Measurements from ENCODE around the gene FER.

DNA sequence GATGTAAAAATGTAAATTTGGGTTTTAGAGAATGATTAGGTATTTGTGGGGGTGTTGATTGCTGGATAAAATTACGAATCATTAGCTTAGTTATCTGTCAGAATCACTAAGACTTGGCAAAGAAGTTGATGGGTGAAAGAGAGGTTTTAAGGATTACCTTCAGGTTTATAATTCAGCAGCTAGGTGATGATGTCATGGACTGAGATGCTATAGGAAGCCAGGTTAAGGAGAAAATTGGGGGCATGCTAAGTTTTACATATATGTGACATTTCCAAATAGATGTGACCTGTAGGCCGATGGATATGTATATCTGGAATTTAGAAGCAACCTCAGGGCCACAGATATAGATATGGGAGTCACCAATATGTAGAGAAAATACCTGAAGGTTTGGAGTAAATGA lies 228.0 kb downstream of the FER start:
- TF ChIP-seq, protein P1, sequence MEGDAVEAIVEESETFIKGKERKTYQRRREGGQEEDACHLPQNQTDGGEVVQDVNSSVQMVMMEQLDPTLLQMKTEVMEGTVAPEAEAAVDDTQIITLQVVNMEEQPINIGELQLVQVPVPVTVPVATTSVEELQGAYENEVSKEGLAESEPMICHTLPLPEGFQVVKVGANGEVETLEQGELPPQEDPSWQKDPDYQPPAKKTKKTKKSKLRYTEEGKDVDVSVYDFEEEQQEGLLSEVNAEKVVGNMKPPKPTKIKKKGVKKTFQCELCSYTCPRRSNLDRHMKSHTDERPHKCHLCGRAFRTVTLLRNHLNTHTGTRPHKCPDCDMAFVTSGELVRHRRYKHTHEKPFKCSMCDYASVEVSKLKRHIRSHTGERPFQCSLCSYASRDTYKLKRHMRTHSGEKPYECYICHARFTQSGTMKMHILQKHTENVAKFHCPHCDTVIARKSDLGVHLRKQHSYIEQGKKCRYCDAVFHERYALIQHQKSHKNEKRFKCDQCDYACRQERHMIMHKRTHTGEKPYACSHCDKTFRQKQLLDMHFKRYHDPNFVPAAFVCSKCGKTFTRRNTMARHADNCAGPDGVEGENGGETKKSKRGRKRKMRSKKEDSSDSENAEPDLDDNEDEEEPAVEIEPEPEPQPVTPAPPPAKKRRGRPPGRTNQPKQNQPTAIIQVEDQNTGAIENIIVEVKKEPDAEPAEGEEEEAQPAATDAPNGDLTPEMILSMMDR (tag by site-specific recombination; IDR thresholded peaks at IDR 0.05) = no peak
- TF ChIP-seq ZNF239 (tag by site-specific recombination; IDR thresholded peaks at IDR 0.05) (no peak), ZBTB1 (tag by site-specific recombination; IDR thresholded peaks at IDR 0.05) (no peak), ZNF792 (tag by site-specific recombination; IDR thresholded peaks at IDR 0.05) (no peak), OSR2 (tag by site-specific recombination; IDR thresholded peaks at IDR 0.05) (no peak), ZNF433 (tag by site-specific recombination; IDR thresholded peaks at IDR 0.05; ENCODE audit: low read depth) (no peak), ZNF423 (tag by site-specific recombination; IDR thresholded peaks at IDR 0.05) (no peak), ZNF211 (tag by site-specific recombination; IDR thresholded peaks at IDR 0.05; ENCODE audit: low read depth) (no peak), ZBTB48 (tag by site-specific recombination; IDR thresholded peaks at IDR 0.05) (no peak), ZIC2 (tag by site-specific recombination; IDR thresholded peaks at IDR 0.05) (no peak), REPIN1 (tag by site-specific recombination; IDR thresholded peaks at IDR 0.05; ENCODE audit: low read depth) (no peak)
- TF ChIP-seq, protein P2, sequence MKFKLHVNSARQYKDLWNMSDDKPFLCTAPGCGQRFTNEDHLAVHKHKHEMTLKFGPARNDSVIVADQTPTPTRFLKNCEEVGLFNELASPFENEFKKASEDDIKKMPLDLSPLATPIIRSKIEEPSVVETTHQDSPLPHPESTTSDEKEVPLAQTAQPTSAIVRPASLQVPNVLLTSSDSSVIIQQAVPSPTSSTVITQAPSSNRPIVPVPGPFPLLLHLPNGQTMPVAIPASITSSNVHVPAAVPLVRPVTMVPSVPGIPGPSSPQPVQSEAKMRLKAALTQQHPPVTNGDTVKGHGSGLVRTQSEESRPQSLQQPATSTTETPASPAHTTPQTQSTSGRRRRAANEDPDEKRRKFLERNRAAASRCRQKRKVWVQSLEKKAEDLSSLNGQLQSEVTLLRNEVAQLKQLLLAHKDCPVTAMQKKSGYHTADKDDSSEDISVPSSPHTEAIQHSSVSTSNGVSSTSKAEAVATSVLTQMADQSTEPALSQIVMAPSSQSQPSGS (tag by site-specific recombination; IDR thresholded peaks at IDR 0.05; ENCODE audit: low read depth) = peak; percentile 50; the same call in 1 of the 2 replicates
- TF ChIP-seq, protein P3, sequence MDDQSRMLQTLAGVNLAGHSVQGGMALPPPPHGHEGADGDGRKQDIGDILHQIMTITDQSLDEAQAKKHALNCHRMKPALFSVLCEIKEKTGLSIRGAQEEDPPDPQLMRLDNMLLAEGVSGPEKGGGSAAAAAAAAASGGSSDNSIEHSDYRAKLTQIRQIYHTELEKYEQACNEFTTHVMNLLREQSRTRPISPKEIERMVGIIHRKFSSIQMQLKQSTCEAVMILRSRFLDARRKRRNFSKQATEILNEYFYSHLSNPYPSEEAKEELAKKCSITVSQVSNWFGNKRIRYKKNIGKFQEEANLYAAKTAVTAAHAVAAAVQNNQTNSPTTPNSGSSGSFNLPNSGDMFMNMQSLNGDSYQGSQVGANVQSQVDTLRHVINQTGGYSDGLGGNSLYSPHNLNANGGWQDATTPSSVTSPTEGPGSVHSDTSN (CRISPR knock-in tag; IDR thresholded peaks at IDR 0.05) = no peak
- TF ChIP-seq, protein P4, sequence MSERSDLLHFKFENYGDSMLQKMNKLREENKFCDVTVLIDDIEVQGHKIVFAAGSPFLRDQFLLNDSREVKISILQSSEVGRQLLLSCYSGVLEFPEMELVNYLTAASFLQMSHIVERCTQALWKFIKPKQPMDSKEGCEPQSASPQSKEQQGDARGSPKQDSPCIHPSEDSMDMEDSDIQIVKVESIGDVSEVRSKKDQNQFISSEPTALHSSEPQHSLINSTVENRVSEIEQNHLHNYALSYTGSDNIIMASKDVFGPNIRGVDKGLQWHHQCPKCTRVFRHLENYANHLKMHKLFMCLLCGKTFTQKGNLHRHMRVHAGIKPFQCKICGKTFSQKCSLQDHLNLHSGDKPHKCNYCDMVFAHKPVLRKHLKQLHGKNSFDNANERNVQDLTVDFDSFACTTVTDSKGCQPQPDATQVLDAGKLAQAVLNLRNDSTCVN (tag by site-specific recombination; optimal IDR thresholded peaks at IDR 0.05) = no peak
